CD4-positive, alpha-beta T cell treated with Interleukin-12 subunit alpha and Interleukin-12 subunit beta, for 1 hour (primary cell): ENCODE data around the gene SMAD7.

Experiments
- DNase-seq: peaks from one replicate; pipeline ENCODE4 v3.0.0-alpha.2; 2020

SMAD7 gene

DNA sequence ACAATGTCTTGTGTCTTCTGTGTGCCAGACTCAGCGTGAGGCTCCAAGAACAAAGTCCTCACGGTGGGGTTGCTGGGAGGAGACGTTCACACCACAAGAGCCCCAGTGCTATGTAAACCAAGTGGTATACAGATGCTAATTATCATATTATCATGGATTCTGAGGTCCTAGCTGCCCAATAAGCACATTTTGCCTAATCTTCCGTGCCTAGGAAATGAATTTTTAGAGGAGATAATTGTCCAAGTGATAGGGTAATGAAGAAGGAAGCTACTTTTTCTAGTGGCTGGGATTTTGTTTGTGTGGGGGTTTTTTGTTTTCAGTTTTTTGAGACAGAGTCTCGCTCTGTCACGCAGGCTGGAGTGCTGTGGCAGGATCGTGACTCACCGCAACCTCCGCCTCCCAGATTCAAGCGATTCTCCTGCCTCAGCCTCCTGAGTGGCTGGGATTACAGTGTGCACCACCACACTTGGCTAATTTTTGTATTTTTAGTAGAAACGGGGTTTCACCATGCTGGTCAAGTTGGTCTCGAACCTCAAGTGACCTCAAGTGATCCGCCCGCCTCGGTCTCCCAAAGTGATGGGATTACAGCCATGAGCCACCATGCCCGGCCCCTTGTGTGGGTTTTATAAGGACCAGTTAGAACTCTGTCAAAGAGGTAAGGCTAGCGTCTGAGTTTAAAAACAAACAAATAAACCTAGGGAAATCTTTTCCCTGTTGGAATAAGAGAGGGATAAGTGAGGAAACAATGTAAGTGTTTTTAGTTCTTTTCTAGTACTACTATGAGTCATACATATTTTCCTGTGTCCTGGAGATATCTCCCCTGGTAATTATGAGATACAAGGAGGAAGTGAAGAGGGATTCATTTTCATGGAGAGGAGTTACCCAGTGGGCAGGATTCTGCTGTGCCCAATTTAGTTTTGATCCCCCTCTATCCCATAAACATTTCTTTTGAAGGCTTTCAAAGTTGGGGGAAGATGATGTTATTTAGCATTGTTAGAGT is 9.5 kb upstream of the SMAD7 start:
- DNase-seq, result no peak

DNA sequence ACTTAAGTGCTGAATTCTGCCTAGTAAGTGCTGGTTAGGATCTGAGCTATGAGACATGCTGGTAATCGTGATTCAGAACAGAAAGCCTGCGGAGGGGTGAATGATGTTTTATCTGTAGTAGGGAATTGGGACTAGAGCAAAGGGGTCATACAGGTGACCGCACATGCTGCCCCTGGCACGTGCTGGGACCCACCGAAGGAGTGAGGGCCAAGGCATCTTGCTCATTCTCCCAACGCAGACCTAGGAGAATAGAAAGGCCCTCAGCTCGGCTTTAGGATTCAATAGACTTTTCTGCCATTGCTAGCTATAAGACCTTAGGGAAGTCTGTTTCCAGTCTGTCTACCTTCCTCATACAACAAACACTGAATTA is 8.8 kb upstream of the SMAD7 start:
- no peak for DNase-seq

- DNase-seq, result no peak
Measured at GRCh38 chr18:48958951-48959350, 8.2 kb upstream of the SMAD7 start.

DNA sequence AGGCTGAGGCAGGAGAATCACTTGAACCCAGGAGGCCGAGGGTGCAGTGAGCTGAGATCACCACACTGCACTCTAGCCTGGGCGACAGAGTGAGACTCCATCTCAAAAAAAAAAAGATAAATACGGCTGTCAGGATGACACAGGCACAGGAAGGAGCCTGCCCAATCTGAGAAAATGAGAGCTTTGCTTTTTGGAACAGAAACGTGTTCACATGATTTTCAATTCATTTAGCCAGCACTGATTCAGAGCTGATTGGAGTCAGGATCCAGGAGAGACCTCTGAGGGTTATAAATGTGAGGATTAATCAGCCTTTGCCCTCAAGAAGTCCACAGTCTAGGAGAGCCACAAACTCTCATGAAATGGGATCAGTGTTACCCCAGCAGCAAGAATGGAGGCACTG is 6.9 kb upstream of the SMAD7 start:
- no peak for DNase-seq

DNA sequence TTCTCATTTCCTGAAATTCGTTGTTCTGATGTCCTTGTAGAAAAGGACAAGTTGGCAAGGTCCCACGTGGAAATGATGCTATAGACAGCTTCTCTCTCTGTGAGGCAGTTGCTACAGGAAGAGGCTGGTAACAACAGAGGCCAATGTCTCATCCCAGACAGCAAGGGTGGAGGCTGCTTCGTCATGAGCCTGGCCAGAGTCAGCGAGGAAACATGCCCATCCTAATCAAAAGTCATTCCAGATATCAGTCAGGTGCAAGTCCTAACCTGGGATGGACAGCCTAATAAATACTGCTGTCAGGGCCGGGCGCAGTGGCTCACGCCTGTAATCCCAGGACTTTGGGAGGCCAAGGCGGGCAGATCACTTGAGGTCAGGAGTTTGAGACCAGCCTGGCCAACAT is 6.4 kb upstream of the SMAD7 start:
- DNase-seq, result no peak

DNA sequence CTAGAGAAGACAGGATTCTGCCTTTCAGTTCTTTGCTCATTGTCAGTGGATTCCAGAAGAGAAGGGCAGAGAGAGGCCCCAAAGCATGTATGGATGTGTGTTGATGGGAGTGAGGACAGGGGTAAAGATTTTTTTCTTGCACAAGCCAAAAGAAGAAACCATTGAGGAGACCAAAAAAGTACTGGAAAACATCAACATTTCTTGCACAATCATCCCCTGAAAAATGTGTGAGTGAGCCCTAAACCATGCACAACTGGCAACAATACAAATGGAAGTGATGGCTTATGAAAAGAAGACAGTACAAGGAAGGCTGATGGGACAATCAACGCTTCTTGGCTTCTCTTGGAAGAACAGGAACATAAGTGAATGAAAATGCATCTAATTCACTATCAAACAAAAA is 5.6 kb upstream of the SMAD7 start:
- DNase-seq, result no peak

- DNase-seq, result peak; percentile 41
Measured at GRCh38 chr18:48955830-48956261, 5.1 kb upstream of the SMAD7 start.

GRCh38 chr18:48954886-48955819 is 4.4 kb upstream of the SMAD7 start:
- DNase-seq, result no peak

- no peak for DNase-seq
Measured at GRCh38 chr18:48953104-48953706, 2.4 kb upstream of the SMAD7 start.

GRCh38 chr18:48952287-48953103 is 1.7 kb upstream of the SMAD7 start:
- peak; percentile 64 for DNase-seq

GRCh38 chr18:48951448-48952286 is 902 bp upstream of the SMAD7 start:
- peak; percentile 88 for DNase-seq

DNA sequence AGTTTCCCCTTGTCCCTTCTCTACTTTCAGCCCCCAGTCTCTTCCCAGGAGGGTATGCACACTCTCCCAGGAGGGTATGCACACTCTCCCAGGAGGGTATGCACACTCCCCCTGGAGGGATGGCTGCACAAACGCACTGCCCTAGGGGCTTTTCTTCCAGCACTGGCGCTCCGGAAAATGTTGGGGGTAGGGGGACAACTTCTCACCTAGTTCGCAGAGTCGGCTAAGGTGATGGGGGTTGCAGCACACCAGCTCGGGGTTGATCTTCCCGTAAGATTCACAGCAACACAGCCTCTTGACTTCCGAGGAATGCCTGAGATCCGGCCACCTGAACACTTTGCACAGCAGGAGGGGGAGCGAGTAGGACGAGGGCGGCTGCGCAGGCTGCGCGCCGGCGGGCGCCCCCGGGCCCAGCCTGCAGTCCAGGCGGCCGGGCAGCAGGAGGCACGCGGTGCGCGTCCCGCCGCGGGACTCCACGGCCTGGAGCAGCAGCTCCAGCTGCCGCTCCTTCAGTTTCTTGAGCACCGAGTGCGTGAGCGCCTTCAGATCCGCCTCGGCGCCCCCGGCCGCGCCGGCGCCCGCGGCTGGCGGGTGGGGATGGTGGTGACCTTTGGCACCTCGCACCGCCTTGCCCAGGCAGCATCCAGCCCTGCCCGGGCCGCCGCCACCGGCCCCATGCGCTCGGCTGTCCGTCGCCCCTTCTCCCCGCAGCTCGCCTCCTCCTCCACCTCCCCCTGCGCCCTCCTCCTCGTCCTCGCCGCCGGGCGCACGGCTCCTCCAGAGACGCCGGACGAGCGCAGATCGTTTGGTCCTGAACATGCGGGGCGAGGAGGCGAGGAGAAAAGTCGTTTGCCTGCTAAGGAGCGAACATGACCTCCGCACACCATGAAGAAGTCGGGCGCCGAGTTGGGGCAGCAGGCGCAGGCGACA is 894 bp downstream of the SMAD7 start:
- no peak for DNase-seq

DNA sequence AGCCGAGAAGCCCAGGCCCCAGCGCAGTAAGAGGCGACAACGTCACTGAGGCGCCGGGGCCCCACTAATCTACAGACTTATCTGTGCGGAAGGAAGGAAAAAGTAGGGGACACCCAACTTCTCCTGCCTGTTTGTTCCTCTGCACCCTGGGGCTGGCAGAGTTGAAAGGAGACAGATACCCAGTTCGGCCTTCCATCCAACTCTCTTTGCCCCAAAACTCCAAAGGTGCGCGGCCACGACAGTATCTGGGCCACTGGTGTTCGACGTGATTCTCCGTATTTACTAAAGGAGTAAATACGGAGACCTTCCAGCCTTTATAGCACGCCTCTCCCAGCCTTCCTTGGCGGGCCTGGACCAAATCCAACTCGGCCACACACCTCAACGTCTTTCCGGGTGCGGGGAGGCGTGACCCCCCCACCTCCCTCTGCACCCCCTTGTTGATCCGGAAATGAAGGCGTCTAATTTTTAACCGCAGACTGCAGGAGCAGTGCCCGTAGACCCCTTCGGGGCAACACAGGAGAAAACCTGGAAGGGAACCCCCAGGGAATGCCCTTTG is 1.6 kb downstream of the SMAD7 start:
- DNase-seq, result peak; percentile 71

DNA sequence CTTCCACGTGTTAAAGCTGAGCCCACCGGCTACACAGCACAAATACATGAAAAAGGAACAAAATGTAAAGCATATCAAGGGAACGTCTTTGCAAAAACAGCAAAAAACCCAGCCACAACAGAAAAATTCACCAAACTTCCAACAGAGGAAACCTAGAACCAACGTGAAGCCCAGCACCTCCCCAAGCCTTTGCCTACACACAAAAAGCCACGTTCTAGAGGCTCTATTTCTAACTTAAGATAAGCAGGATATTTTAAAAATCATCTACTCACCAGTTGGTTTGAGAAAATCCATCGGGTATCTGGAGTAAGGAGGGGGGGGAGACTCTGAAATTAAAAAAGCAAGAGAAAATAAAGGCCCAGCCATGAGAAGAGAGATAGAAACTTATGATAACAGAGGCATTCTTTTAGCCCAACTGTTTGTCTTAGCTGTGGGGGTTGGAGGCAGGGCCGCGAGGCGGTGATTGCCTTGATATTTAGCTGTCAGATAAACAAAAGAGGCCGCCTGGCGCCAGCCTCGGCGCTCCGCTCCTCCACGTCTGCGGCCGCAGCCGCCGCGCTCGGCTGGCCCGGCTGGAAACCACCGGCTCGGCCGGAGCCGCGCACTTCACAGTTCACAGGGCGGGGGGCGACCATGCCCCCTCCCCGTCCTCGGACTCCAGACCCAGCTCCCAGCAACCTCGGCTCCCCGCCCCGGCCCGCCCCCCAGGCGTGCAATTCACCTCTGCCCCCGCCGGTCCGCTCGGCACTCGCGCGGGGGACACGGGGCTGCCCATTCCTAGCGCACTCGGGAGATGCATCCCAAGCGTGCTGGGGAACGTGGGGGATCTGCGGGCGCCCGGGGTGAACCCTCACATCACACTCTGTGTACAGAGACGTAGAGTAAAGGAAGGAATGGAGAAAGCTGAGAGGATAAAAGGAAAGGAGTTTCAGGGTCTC is 2.4 kb downstream of the SMAD7 start:
- DNase-seq, result peak; percentile 72

- DNase-seq, result no peak
Measured at GRCh38 chr18:48947560-48947959, 3.2 kb downstream of the SMAD7 start.

GRCh38 chr18:48947092-48947491 is 3.7 kb downstream of the SMAD7 start:
- DNase-seq, result no peak

DNA sequence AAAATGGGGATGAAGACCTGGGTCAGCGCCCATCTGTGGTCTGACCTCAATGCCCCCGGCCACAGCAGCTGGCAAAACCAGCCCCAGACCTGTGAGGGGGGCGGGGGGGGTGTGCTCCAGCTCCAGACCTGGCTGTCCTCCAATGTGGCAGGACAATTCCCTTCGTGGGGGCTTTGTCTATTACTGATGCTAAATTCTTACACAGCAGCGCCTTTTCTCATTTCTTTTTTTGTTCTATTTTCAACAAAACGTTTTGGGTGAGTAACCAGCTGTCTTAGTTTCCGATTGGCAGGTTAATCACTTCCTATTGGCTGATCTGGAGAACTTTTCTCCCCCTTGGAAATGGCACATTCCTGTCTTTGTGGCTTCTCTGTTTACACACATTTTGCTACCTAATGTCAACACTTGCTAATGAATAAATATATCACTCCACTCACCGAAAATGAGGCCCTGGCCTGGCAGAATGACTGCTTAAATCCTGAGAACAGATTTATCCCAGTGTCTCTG is 4.4 kb downstream of the SMAD7 start:
- DNase-seq, result no peak

DNA sequence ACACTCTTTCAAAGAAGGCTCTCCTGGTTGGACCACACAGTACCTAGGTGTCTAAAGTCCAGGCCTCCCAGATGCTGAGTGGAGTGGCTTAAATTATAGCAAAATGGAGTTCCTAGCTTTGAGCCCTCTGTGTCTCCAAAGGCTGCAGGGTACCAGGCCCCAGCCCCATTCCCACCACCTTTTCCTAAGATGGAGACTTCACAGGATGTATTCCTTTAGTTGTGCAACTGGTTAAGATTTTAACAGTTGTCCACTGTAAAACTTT is 4.9 kb downstream of the SMAD7 start:
- no peak for DNase-seq

DNA sequence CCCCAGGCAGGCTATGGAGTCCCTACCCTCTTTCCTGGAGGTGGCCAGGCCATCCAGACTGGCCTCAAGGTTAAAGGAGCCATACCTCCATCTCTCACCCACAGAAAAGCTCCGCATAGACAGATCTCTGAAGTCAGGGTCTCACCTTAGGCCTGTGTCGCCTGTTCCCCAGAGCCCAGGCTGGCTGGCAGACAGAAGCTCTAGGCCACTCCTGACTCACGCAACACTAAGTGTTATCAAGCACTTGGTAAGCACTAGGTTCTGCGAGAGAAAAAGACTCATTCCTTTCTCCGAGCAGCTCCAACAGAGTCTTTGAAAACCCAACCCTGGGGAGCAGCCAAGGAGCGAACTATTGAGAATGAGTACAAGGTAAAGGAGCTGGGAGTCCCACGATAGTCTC is 6.1 kb downstream of the SMAD7 start:
- no peak for DNase-seq
